Measurements from ENCODE around the gene DPH1.

The DPH1 gene

GRCh38 chr17:2051933-2052559 lies 22.1 kb downstream of the DPH1 start:
- H3K27ac ChIP-seq = no peak overlapping the region
- TF ChIP-seq, protein P1, sequence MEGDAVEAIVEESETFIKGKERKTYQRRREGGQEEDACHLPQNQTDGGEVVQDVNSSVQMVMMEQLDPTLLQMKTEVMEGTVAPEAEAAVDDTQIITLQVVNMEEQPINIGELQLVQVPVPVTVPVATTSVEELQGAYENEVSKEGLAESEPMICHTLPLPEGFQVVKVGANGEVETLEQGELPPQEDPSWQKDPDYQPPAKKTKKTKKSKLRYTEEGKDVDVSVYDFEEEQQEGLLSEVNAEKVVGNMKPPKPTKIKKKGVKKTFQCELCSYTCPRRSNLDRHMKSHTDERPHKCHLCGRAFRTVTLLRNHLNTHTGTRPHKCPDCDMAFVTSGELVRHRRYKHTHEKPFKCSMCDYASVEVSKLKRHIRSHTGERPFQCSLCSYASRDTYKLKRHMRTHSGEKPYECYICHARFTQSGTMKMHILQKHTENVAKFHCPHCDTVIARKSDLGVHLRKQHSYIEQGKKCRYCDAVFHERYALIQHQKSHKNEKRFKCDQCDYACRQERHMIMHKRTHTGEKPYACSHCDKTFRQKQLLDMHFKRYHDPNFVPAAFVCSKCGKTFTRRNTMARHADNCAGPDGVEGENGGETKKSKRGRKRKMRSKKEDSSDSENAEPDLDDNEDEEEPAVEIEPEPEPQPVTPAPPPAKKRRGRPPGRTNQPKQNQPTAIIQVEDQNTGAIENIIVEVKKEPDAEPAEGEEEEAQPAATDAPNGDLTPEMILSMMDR (conservative IDR thresholded peaks at IDR 0.05) = no peak

- H3K27ac ChIP-seq = no peak overlapping the region
- no peak for TF ChIP-seq ZFX (IDR thresholded peaks at IDR 0.05)
- TF ChIP-seq, protein P1 (conservative IDR thresholded peaks at IDR 0.05) = peak; percentile 73
These were observed 23.7 kb downstream of the DPH1 start for GRCh38 chr17:2053380-2054261.

- H3K27ac ChIP-seq = no peak overlapping the region
- TF ChIP-seq, protein P1 (conservative IDR thresholded peaks at IDR 0.05) = no peak
- no peak for TF ChIP-seq ZFX (IDR thresholded peaks at IDR 0.05)
These were observed 24.2 kb downstream of the DPH1 start for GRCh38 chr17:2054262-2054511.

DNA sequence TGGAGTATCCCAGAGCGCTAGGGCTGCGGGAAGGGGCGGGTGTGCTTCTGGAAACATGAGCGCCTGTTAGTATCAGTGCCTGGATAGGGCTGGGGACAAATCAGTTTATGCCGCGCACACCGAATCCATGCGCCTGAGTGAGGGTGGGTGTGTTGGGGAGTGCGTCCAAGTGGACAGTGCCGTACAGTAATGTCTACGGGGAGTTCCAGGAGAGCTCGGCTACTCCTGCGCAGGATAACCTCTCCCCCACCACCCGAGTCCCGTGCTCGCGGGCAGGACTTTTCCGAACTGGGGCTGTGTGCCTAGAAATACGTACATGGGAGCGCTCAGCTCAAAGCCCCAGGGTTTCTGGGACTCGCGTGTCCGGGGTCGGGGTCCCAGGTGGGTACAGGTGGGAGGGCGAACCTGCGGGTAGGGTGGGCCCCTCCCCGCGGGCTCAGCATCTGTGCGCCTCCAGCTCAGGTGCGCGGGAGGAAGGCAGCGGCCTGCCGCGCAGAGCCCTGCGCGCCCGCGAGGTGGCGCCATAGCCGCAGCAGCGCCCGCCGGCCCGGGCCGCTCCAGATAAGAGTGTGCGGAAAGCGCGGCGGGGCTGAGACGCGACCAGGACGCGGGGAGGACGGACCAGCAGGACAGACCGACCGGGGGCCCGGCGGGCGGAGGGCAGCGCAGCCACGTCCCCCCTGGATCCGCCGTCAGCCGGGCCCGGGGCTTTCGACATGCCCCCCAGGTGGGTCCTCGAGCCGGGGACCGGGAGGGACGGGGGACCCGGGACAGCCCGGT lies 24.7 kb downstream of the DPH1 start, which contains the start of gene HIC1:
Gene HIC1, plus strand, starts transcription at position 592 of the 780 bp plus-strand sequence. CDS start 1,588 bp downstream, outside the sequence.
- no peak for TF ChIP-seq ZFX (IDR thresholded peaks at IDR 0.05)
- TF ChIP-seq, protein P1 (conservative IDR thresholded peaks at IDR 0.05) = peak; percentile 96
- H3K27ac ChIP-seq = no peak within 1 kb of the TSS

- no peak for TF ChIP-seq ZFX (IDR thresholded peaks at IDR 0.05)
- TF ChIP-seq, protein P1 (conservative IDR thresholded peaks at IDR 0.05) = 0 out of 2 replicates have a peak, but pooled peaks have one; percentile 54
- no peak overlapping the region for H3K27ac ChIP-seq
These were observed 25.6 kb downstream of the DPH1 start for GRCh38 chr17:2055292-2056205.

GRCh38 chr17:2056206-2057174 lies 26.5 kb downstream of the DPH1 start:
- H3K27ac ChIP-seq = no peak overlapping the region
- TF ChIP-seq, protein P1 (conservative IDR thresholded peaks at IDR 0.05) = no peak
- no peak for TF ChIP-seq ZFX (IDR thresholded peaks at IDR 0.05)

Measured in C4-2B (cell line).